K562 (cell line): Measurements from ENCODE around the gene RPL7L1. TPM values are rescaled to one million over a fixed set of nuclear protein-coding genes. Genes with fewer than 3 reads are reported as not detected.

ENCODE experiments used
- ATAC-seq: fragments of 200-7000 bp; cut with Tn5 transposase; 3 replicates; pipeline ENCODE4 v1.9.1; 2020; ENCODE audit warnings: moderate library complexity
- BruUV-seq: library from RNA; stranded (reverse); fragments of 400-500 nt; replicated peaks from 2 replicates; lab custom pipeline; 2021; lab: Mats Ljungman, UMichigan
- CTCF ChIA-PET: fragments of 300-600 bp; formaldehyde crosslinking; extraction: SDS; loops from one replicate; lab custom pipeline; 2021; ENCODE audit warnings: low intra/inter-chr PET ratio; lab: Yijun Ruan, JAX
- POLR2A ChIA-PET: fragments of 300-600, 350-650 bp; sonication (Branson Sonifier 250); formaldehyde crosslinking; extraction: SDS; loops from one replicate; lab custom pipeline; 2021; ENCODE audit warnings: antibody characterized with exemption, inconsistent platforms; lab: Yijun Ruan, JAX
- DNase-seq, 4 experiments: peaks; one replicate each; pipeline versions ENCODE4 v3.0.0 to v3.0.0-alpha.2; 2011 to 2018; ENCODE audit warnings: low spot score in 3 of 4, mixed read lengths in 3 of 4; ENCODE audit errors: extremely low read depth in 1 of 4
- FAIRE-seq: peaks from 2 replicates; lab custom pipeline; 2011; peaks lifted over from hg19 to GRCh38; lab: Jason Lieb, UNC
- H2AFZ ChIP-seq: 2 replicates; pipeline ENCODE4 v1.6.0; 2011; ENCODE audit warnings: low read depth, low read length, control low read depth, inconsistent platforms
- H3K27ac ChIP-seq: fragments of 200-600 bp; 3 replicates; pipeline ENCODE4 v1.8.0; 2011; ENCODE audit warnings: low read depth, mild to moderate bottlenecking, control low read depth, inconsistent platforms, low read length, moderate library complexity, mixed read lengths; ENCODE audit errors: extremely low read depth
- H3K27me3 ChIP-seq, 2 experiments: fragments of 300-600 bp in 1 of 2; 2 replicates in 1 of 2; 3 replicates in 1 of 2; pipeline versions ENCODE4 v1.6.0 to v1.8.0; 2011; ENCODE audit warnings: inconsistent platforms in 2 of 2, low read length in 2 of 2, mild to moderate bottlenecking in 1 of 2, mixed read lengths in 1 of 2, moderate library complexity in 1 of 2; ENCODE audit not compliant: control insufficient read depth in 2 of 2, insufficient read depth in 2 of 2
- H3K36me3 ChIP-seq: fragments of 300-600 bp; 3 replicates; pipeline ENCODE4 v1.8.0; 2011; ENCODE audit warnings: mild to moderate bottlenecking, low read length, inconsistent platforms; ENCODE audit not compliant: control insufficient read depth, insufficient read depth
- H3K4me1 ChIP-seq, 2 experiments: fragments of 200-600 bp in 1 of 2; replicated peaks in 1 of 2; 2 replicates in 1 of 2; 3 replicates in 1 of 2; pipeline versions ENCODE4 v1.5.1 to v1.8.0; 2011; ENCODE audit warnings: inconsistent platforms in 2 of 2, low read length in 2 of 2, mild to moderate bottlenecking in 1 of 2, mixed read lengths in 1 of 2, moderate library complexity in 1 of 2; ENCODE audit not compliant: control insufficient read depth in 2 of 2, insufficient read depth in 2 of 2
- H3K4me2 ChIP-seq: 2 replicates; pipeline ENCODE4 v1.6.1; 2011; ENCODE audit warnings: low read length, control low read depth, inconsistent platforms, mixed read lengths; ENCODE audit not compliant: insufficient read depth
- H3K4me3 ChIP-seq: fragments of 200-600 bp; sonication (generic), shearing (Covaris generic); 2 replicates; pipeline ENCODE4 v1.5.1; 2016; ENCODE audit warnings: control low read depth, inconsistent platforms
- H3K79me2 ChIP-seq: fragments of 200-600 bp; 3 replicates; pipeline ENCODE4 v1.8.0; 2011; ENCODE audit warnings: low read length, inconsistent platforms; ENCODE audit not compliant: control insufficient read depth, insufficient read depth
- H3K9ac ChIP-seq, 2 experiments: 2 replicates each; pipeline versions ENCODE4 v1.6.0 to v1.6.1; 2011; ENCODE audit warnings: low read depth in 2 of 2, low read length in 2 of 2, control low read depth in 1 of 2, inconsistent platforms in 1 of 2, mild to moderate bottlenecking in 1 of 2, mixed read lengths in 1 of 2; ENCODE audit not compliant: insufficient read depth in 1 of 2
- H3K9me1 ChIP-seq: one replicate; pipeline ENCODE4 v1.6.0; 2011; ENCODE audit warnings: inconsistent platforms, mild to moderate bottlenecking, low read length, moderate library complexity; ENCODE audit not compliant: control insufficient read depth, insufficient read depth
- H3K9me3 ChIP-seq: replicated peaks from 2 replicates; pipeline ENCODE4 v1.5.1; 2011; ENCODE audit warnings: low read depth, low read length, inconsistent platforms; ENCODE audit not compliant: control insufficient read depth, insufficient read depth
- H4K20me1 ChIP-seq: replicated peaks from 2 replicates; pipeline ENCODE4 v1.6.1; 2011; ENCODE audit warnings: low read length, inconsistent platforms, mixed read lengths; ENCODE audit not compliant: control insufficient read depth, insufficient read depth
- ADNP ChIP-seq: fragments of 200-800 bp; sonication (Bioruptor generic); IDR thresholded peaks from 2 replicates; pipeline ENCODE4 v1.6.1; 2016; ENCODE audit warnings: missing genetic modification characterization, missing compliant biosample characterization
- ARID1B ChIP-seq: fragments of 450-650 bp; IDR thresholded peaks from 2 replicates; pipeline ENCODE4 v1.6.1; 2016; ENCODE audit warnings: antibody characterized with exemption, mild to moderate bottlenecking, inconsistent platforms
- BCOR ChIP-seq: fragments of 450-650 bp; IDR thresholded peaks from 2 replicates; pipeline ENCODE4 v1.6.1; 2016
- CBFA2T3 ChIP-seq: fragments of 450-650 bp; IDR thresholded peaks from 2 replicates; pipeline ENCODE4 v1.6.1; 2017
- CEBPB ChIP-seq: fragments of 450-650 bp; IDR thresholded peaks from 2 replicates; pipeline ENCODE4 v1.6.1; 2016; ENCODE audit warnings: missing genetic modification characterization, missing compliant biosample characterization
- CEBPG ChIP-seq, 3 experiments: fragments of 200-800 bp in 1 of 3; sonication (Bioruptor generic) in 1 of 3; sonication (generic) in 1 of 3; formaldehyde crosslinking in 1 of 3; IDR thresholded peaks in 2 of 3; conservative IDR thresholded peaks in 1 of 3; 2 replicates each; pipeline versions ENCODE4 v1.6.1 to v1.8.0; 2016 to 2022; ENCODE audit warnings: missing compliant biosample characterization in 2 of 3, missing genetic modification characterization in 2 of 3, mild to moderate bottlenecking in 1 of 3, missing genetic modification reagents in 1 of 3
- ELF1 ChIP-seq: fragments of 200-800 bp; sonication (Bioruptor generic); IDR thresholded peaks from 2 replicates; pipeline ENCODE4 v1.6.1; 2016; ENCODE audit warnings: missing genetic modification characterization, missing compliant biosample characterization
- ETV1 ChIP-seq: fragments of 450-650 bp; conservative IDR thresholded peaks from 2 replicates; pipeline ENCODE4 v1.6.1; 2016; ENCODE audit warnings: missing genetic modification characterization, control low read depth, low read depth, missing compliant biosample characterization
- MAFG ChIP-seq: fragments of 450-650 bp; conservative IDR thresholded peaks from 2 replicates; pipeline ENCODE4 v1.6.1; 2016; ENCODE audit warnings: missing genetic modification characterization, missing compliant biosample characterization
- MAZ ChIP-seq, 2 experiments: fragments of 450-650 bp in 1 of 2; sonication (generic) in 1 of 2; formaldehyde crosslinking; IDR thresholded peaks in 1 of 2; conservative IDR thresholded peaks in 1 of 2; 2 replicates each; pipeline versions ENCODE4 v1.4.0 to v1.5.0; 2020; ENCODE audit warnings: mild to moderate bottlenecking in 1 of 2, missing genetic modification reagents in 1 of 2
- PHF21A ChIP-seq: fragments of 450-650 bp; IDR thresholded peaks from 2 replicates; pipeline ENCODE4 v1.6.1; 2017; ENCODE audit warnings: low read depth, borderline replicate concordance
- PML ChIP-seq: IDR thresholded peaks from 2 replicates; pipeline ENCODE4 v1.6.1; 2012; ENCODE audit warnings: low read length, inconsistent platforms
- RBM25 ChIP-seq: fragments of 200-400 bp; formaldehyde crosslinking; IDR thresholded peaks from 2 replicates; pipeline ENCODE4 v1.6.1; 2018; ENCODE audit warnings: low read length, low read depth, moderate library complexity; ENCODE audit not compliant: severe bottlenecking
- RCOR1 ChIP-seq, 2 experiments: IDR thresholded peaks; 2 replicates each; pipeline ENCODE4 v1.6.1; 2012; ENCODE audit warnings: low read depth in 2 of 2, low read length in 2 of 2, borderline replicate concordance in 1 of 2, improper control_type of control experiment in 1 of 2
- SMC3 ChIP-seq: conservative IDR thresholded peaks from 2 replicates; pipeline ENCODE4 v1.6.1; 2011; ENCODE audit warnings: low read depth, low read length, improper control_type of control experiment; ENCODE audit not compliant: insufficient read depth
- SNAPC5 ChIP-seq: fragments of 250-450 bp; sonication (Bioruptor Pico); IDR thresholded peaks from 2 replicates; pipeline ENCODE4 v1.8.0; 2021; ENCODE audit warnings: moderate library complexity, mild to moderate bottlenecking, inconsistent platforms
- SOX6 ChIP-seq: fragments of 450-650 bp; IDR thresholded peaks from 2 replicates; pipeline ENCODE4 v1.6.1; 2014; ENCODE audit warnings: mild to moderate bottlenecking
- SPI1 ChIP-seq: IDR thresholded peaks from 2 replicates; pipeline ENCODE4 v1.6.1; 2011; ENCODE audit warnings: low read depth, low read length, control low read depth, borderline replicate concordance
- TRIM24 ChIP-seq, 2 experiments: fragments of 450-650 bp; IDR thresholded peaks; 2 replicates each; pipeline ENCODE4 v1.6.1; 2016
- XRCC5 ChIP-seq: fragments of 200-400 bp; formaldehyde crosslinking; IDR thresholded peaks from 2 replicates; pipeline ENCODE4 v1.6.1; 2017; ENCODE audit warnings: low read depth, mild to moderate bottlenecking, low read length
- ZBTB9 ChIP-seq: fragments of 450-650 bp; formaldehyde crosslinking; IDR thresholded peaks from 2 replicates; pipeline ENCODE4 v1.4.0; 2020; ENCODE audit warnings: mild to moderate bottlenecking, moderate library complexity
- ZNF316 ChIP-seq: fragments of 450-650 bp; IDR thresholded peaks from 2 replicates; pipeline ENCODE4 v1.6.1; 2016
- ZNF445 ChIP-seq: fragments of 250-450 bp; sonication (Bioruptor Pico); IDR thresholded peaks from 2 replicates; pipeline ENCODE4 v1.4.0; 2020; ENCODE audit warnings: low read depth, mild to moderate bottlenecking, moderate library complexity
- ZNF780A ChIP-seq: fragments of 250-450 bp; sonication (Bioruptor Pico); IDR thresholded peaks from 2 replicates; pipeline ENCODE4 v1.5.0; 2021; ENCODE audit warnings: mild to moderate bottlenecking
- WGBS: fragments of 100-300 bp; shearing (Covaris generic); methylation state at CpG from one replicate; pipeline ENCODE4 v1.1.6; 2016; ENCODE audit warnings: low coverage, mixed read lengths; ENCODE audit not compliant: insufficient coverage; ENCODE audit errors: missing lambda C conversion rate; 5-methylcytosine and 5-hydroxymethylcytosine counted together
- in situ Hi-C: fragments of 300-500 bp; cut with MboI; formaldehyde crosslinking; loops from 4 replicates; pipeline ENCODE4 v1.15.0; 2018; ENCODE audit warnings: inconsistent platforms, mixed read lengths
- intact Hi-C: fragments of 100-400 bp; cut with micrococcal nuclease; formaldehyde crosslinking; loops from 2 replicates; pipeline ENCODE4 v1.14.2; 2022
- polyA plus RNA-seq, 8 experiments: library from polyadenylated mRNA; depleted of rRNA in 4 of 8; stranded (reverse) in 5 of 8; unstranded in 3 of 8; fragments of >200 nt; fragmentation: Nextera tagmentation in 2 of 8; fragmentation: Illumina TruSeq in 1 of 8; extraction: Ambion mirVana in 2 of 8; extraction: Trizol in 1 of 8; gene quantifications; 2 replicates each; pipeline versions ENCODE4 v1.2.1 to v1.2.3, GENCODE V29; 2011 to 2014; ENCODE audit warnings: inconsistent platforms in 1 of 8, missing spikeins in 1 of 8
- total RNA-seq, 7 experiments: library from RNA; depleted of rRNA in 6 of 7; stranded (reverse); fragments of >200 nt in 6 of 7; fragmentation: Illumina TruSeq in 2 of 7; extraction: Trizol in 2 of 7; gene quantifications; 2 replicates each; pipeline versions ENCODE4 v1.2.1 to v1.2.3, GENCODE V29; 2011 to 2021; ENCODE audit warnings: low replicate concordance in 1 of 7

RPL7L1 gene
- total and polyA plus RNA-seq, 9 of the 15 experiments (the other 6 are each of a cell fraction or from before 2014, with no cell fraction given): 129 to 259 (median 164) TPM

- H3K79me2 ChIP-seq: no peaks in the 10 kb centered on the region
- CTCF ChIA-PET: no interaction called here
- intact Hi-C loops (no loop called here), in situ Hi-C loops (no loop called here)
- FAIRE-seq (peak; percentile 44), ATAC-seq (peak; percentile 14; the same call in 1 of the 3 replicates), DNase-seq (peak in 2 of 4 experiments; percentile 48 to 49)
- H3K9ac ChIP-seq: peak overlapping the region; percentile 3 to 81; a peak in 2 of 4 replicates
- H3K9me3 ChIP-seq: no peaks in the 10 kb centered on the region
- 3% methylated on average over 2 of the region's 2 CpGs for WGBS
- H3K27me3 ChIP-seq: no peaks in the 10 kb centered on the region
- H4K20me1 ChIP-seq: no peaks in the 10 kb centered on the region
- no peaks in the 10 kb centered on the region for H3K36me3 ChIP-seq
- no peak overlapping the region for H3K4me3 ChIP-seq
- POLR2A ChIA-PET: interaction anchor here (0.6 kb wide), 1 partner anchor 43 kb away, joined by 3 read pairs; no protein-coding TSS in a partner anchor
- no peak overlapping the region for H3K27ac ChIP-seq
- BruUV-seq: no TSS peak
- no peaks in the 10 kb centered on the region for H3K9me1 ChIP-seq
- peak overlapping the region; percentile 22; the same call in 1 of the 2 replicates for H3K4me2 ChIP-seq
- peaks cover 16 to 19% of the 10 kb centered on the region in 2 experiments; a peak in 4 of 5 replicates for H3K4me1 ChIP-seq
- peak overlapping the region; percentile 47 for H2AFZ ChIP-seq
- TF ChIP-seq MAZ (CRISPR knock-in tag; conservative IDR thresholded peaks at IDR 0.05 in 1 of 2, IDR thresholded peaks at IDR 0.05 in 1 of 2): no peak
- TF ChIP-seq CEBPG (CRISPR knock-in tag; IDR thresholded peaks at IDR 0.05): 0 out of 2 replicates have a peak, but pooled peaks have one; percentile 20
- peak; percentile 45 to 65; a peak in 3 of 4 replicates for TF ChIP-seq CEBPG (tag; conservative IDR thresholded peaks at IDR 0.05 in 1 of 2, IDR thresholded peaks at IDR 0.05 in 1 of 2)
- peak; percentile 81 for TF ChIP-seq CEBPB (tag)
- TF ChIP-seq BCOR: peak; percentile 89
- TF ChIP-seq ARID1B: peak; percentile 48; the same call in 1 of the 2 replicates
- peak; percentile 86 for TF ChIP-seq RBM25
- no peak for TF ChIP-seq XRCC5
- peak; percentile 74; the same call in 1 of the 2 replicates for TF ChIP-seq SPI1
- TF ChIP-seq ZNF780A (CRISPR knock-in tag): no peak
- 0 out of 2 replicates have a peak, but pooled peaks have one; percentile 30 for TF ChIP-seq ELF1
- no peak for TF ChIP-seq PML
- peak; percentile 57 for TF ChIP-seq MAFG (tag)
- 0 out of 4 replicates have a peak, but pooled peaks of 1 of the 2 experiments have one; percentile 17 for TF ChIP-seq TRIM24 (IDR thresholded peaks at IDR 0.05)
- no peak for TF ChIP-seq PHF21A
- no peak for TF ChIP-seq ZNF445 (CRISPR knock-in tag)
- TF ChIP-seq SMC3: no peak
- TF ChIP-seq SOX6: peak; percentile 68
- peak; percentile 45; the same call in 1 of the 2 replicates for TF ChIP-seq CBFA2T3
- TF ChIP-seq SNAPC5 (CRISPR knock-in tag): no peak
- peak; percentile 70 for TF ChIP-seq ETV1
- peak; percentile 88 for TF ChIP-seq ZNF316
- TF ChIP-seq ADNP (tag): peak; percentile 76
- peak in 1 of 2 experiments; percentile 42; a peak in 1 of 4 replicates for TF ChIP-seq RCOR1 (IDR thresholded peaks at IDR 0.05; ENCODE audit: borderline replicate concordance in 1 of 2, low read depth in 2 of 2, low read length in 2 of 2)
- no peak for TF ChIP-seq ZBTB9 (CRISPR knock-in tag)
Measured at GRCh38 chr6:42923666-42924065, 44.2 kb downstream of the RPL7L1 start.
